Measurements from ENCODE around the gene UBR2.
"Not testable (repeated sequence)": the region's sequence is repeated elsewhere in the genome, so short reads cannot be mapped to it uniquely, and the experiment has no call there.

Gene UBR2

GRCh38 chr6:42690151-42690702 lies 126.4 kb downstream of the UBR2 start:
- in situ Hi-C loops (cut with HindIII; ENCODE audit: low sequenced_read_pairs): loop anchor here (5.0 kb wide), 2 partner anchors 38 to 57 kb away; partner anchors contain the start of gene TBCC

GRCh38 chr6:42690872-42691271 lies 127.0 kb downstream of the UBR2 start:
- in situ Hi-C loops (cut with HindIII; ENCODE audit: low sequenced_read_pairs): loop anchor here (5.0 kb wide), 2 partner anchors 39 to 56 kb away; partner anchors contain the start of gene TBCC

- in situ Hi-C loops (cut with HindIII; ENCODE audit: low sequenced_read_pairs): loop anchor here (5.0 kb wide), 2 partner anchors 40 to 55 kb away; partner anchors contain the start of gene TBCC
Measured at GRCh38 chr6:42692137-42692911, 128.5 kb downstream of the UBR2 start.

- in situ Hi-C loops (cut with HindIII; ENCODE audit: low sequenced_read_pairs): loop anchor here (5.0 kb wide), 2 partner anchors 42 to 53 kb away; partner anchors contain the start of gene TBCC
Measured at GRCh38 chr6:42693725-42694323, 130.0 kb downstream of the UBR2 start.

- in situ Hi-C loops (cut with HindIII; ENCODE audit: low sequenced_read_pairs): loop anchor here (5.0 kb wide), 2 partner anchors 42 to 53 kb away; partner anchors contain the start of gene TBCC
Measured at GRCh38 chr6:42694586-42694985, 130.8 kb downstream of the UBR2 start.

GRCh38 chr6:42696526-42697267 lies 132.9 kb downstream of the UBR2 start:
- in situ Hi-C loops (cut with HindIII; ENCODE audit: low sequenced_read_pairs): no loop called here

- in situ Hi-C loops (cut with HindIII; ENCODE audit: low sequenced_read_pairs): no loop called here
Measured at GRCh38 chr6:42697268-42697655, 133.4 kb downstream of the UBR2 start.

GRCh38 chr6:42698217-42698616 lies 134.4 kb downstream of the UBR2 start:
- in situ Hi-C loops (cut with HindIII; ENCODE audit: low sequenced_read_pairs): no loop called here

GRCh38 chr6:42702200-42702599 lies 138.4 kb downstream of the UBR2 start:
- in situ Hi-C loops (cut with HindIII; ENCODE audit: low sequenced_read_pairs): no loop called here

GRCh38 chr6:42702786-42703185 lies 139.0 kb downstream of the UBR2 start:
- in situ Hi-C loops (cut with HindIII; ENCODE audit: low sequenced_read_pairs): not testable (repeated sequence)

GRCh38 chr6:42704251-42704936 lies 140.6 kb downstream of the UBR2 start:
- in situ Hi-C loops (cut with HindIII; ENCODE audit: low sequenced_read_pairs): no loop called here

- in situ Hi-C loops (cut with HindIII; ENCODE audit: low sequenced_read_pairs): no loop called here
Measured at GRCh38 chr6:42704937-42705374, 141.1 kb downstream of the UBR2 start.

- in situ Hi-C loops (cut with HindIII; ENCODE audit: low sequenced_read_pairs): no loop called here
Measured at GRCh38 chr6:42707595-42707994, 143.8 kb downstream of the UBR2 start.

- in situ Hi-C loops (cut with HindIII; ENCODE audit: low sequenced_read_pairs): no loop called here
Measured at GRCh38 chr6:42708096-42708495, 144.3 kb downstream of the UBR2 start.

- in situ Hi-C loops (cut with HindIII; ENCODE audit: low sequenced_read_pairs): no loop called here
Measured at GRCh38 chr6:42709871-42710270, 146.0 kb downstream of the UBR2 start.

- in situ Hi-C loops (cut with HindIII; ENCODE audit: low sequenced_read_pairs): no loop called here
Measured at GRCh38 chr6:42710316-42710715, 146.5 kb downstream of the UBR2 start.

GRCh38 chr6:42711930-42712329 lies 148.1 kb downstream of the UBR2 start:
- in situ Hi-C loops (cut with HindIII; ENCODE audit: low sequenced_read_pairs): no loop called here

GRCh38 chr6:42714098-42714761 lies 150.4 kb downstream of the UBR2 start:
- in situ Hi-C loops (cut with HindIII; ENCODE audit: low sequenced_read_pairs): no loop called here

- in situ Hi-C loops (cut with HindIII; ENCODE audit: low sequenced_read_pairs): no loop called here
Measured at GRCh38 chr6:42715871-42716270, 152.0 kb downstream of the UBR2 start.

- in situ Hi-C loops (cut with HindIII; ENCODE audit: low sequenced_read_pairs): no loop called here
Measured at GRCh38 chr6:42720739-42721138, 156.9 kb downstream of the UBR2 start.
